Lung (tissue), 12 donors: ENCODE data around the gene CYTH1. TPM values are rescaled to one million over a fixed set of nuclear protein-coding genes. Genes with fewer than 3 reads are reported as not detected.

Experiments used
- ATAC-seq: fragments of 200-7000 bp; cut with Tn5 transposase; one replicate; pipeline ENCODE4 v1.9.1; 2020; ENCODE audit warnings: moderate number of reproducible peaks; ENCODE audit not compliant: insufficient read depth, low FRiP score
- DNase-seq, 3 donors: peaks; one replicate each; pipeline ENCODE4 v3.0.0-alpha.2; 2013 to 2017
- H3K27ac ChIP-seq, 2 donors: one replicate each; pipeline ENCODE4 v1.5.1; 2013; ENCODE audit warnings: mild to moderate bottlenecking in 2 of 2, moderate library complexity in 2 of 2, control low read depth in 1 of 2, inconsistent platforms in 1 of 2, low read depth in 1 of 2, low read length in 1 of 2
- H3K27me3 ChIP-seq, 3 donors: one replicate each; pipeline ENCODE4 v1.5.1; 2013; ENCODE audit warnings: low read length in 2 of 3; ENCODE audit not compliant: control insufficient read depth in 3 of 3, insufficient read depth in 3 of 3
- H3K36me3 ChIP-seq, 4 donors: one replicate each; pipeline ENCODE4 v1.5.1; 2013; ENCODE audit warnings: low read length in 4 of 4, mild to moderate bottlenecking in 1 of 4, moderate library complexity in 1 of 4; ENCODE audit not compliant: control insufficient read depth in 4 of 4, insufficient read depth in 4 of 4
- H3K4me1 ChIP-seq, 5 donors: one replicate each; pipeline ENCODE4 v1.5.1; 2013; ENCODE audit warnings: low read length in 5 of 5, mild to moderate bottlenecking in 2 of 5, moderate library complexity in 1 of 5; ENCODE audit not compliant: control insufficient read depth in 5 of 5, insufficient read depth in 5 of 5
- H3K4me3 ChIP-seq: one replicate; pipeline ENCODE4 v1.5.1; 2013; ENCODE audit warnings: mild to moderate bottlenecking, control low read depth, moderate library complexity
- H3K9ac ChIP-seq, 2 donors: one replicate each; pipeline ENCODE4 v1.5.1; 2013; ENCODE audit warnings: low read length in 2 of 2, control low read depth in 1 of 2; ENCODE audit not compliant: insufficient read depth in 1 of 2
- H3K9me3 ChIP-seq, 4 donors: one replicate each; pipeline ENCODE4 v1.5.1; 2013; ENCODE audit warnings: low read length in 3 of 4, mild to moderate bottlenecking in 1 of 4, moderate library complexity in 1 of 4; ENCODE audit not compliant: control insufficient read depth in 4 of 4, insufficient read depth in 3 of 4
- WGBS, 2 donors: extraction: QIAGEN DNeasy Blood & Tissue Kit; methylation state at CpG; one replicate each; pipeline ENCODE4 v1.1.7; 2013; 5-methylcytosine and 5-hydroxymethylcytosine counted together
- polyA plus RNA-seq, 2 donors: library from polyadenylated mRNA; stranded (reverse); fragments of 200-250 nt; gene quantifications; one replicate each; pipeline ENCODE4 v1.2.1, GENCODE V29; 2013
- total RNA-seq, 2 donors: library from RNA; depleted of rRNA in 1 of 2; stranded (reverse); fragments of >200 nt in 1 of 2; gene quantifications; one replicate each; pipeline ENCODE4 v1.2.1, GENCODE V29; 2014 to 2021
- TF ChIP-seq, protein P1 (sequence below): IDR thresholded peaks from 2 replicates; pipeline ENCODE4 v1.5.1; 2012; ENCODE audit warnings: mild to moderate bottlenecking; ENCODE audit errors: control extremely low read depth, extremely low read depth
- donor health status: control.
- donor health status: control.
- donor health status: Bipolar disorder and iron deficiency.
- donor health status: healthy.
- donor health status: DM: yes; HTN: yes; CAD: no.

Gene CYTH1
- total and polyA plus RNA-seq, 4 donors: 50.5 to 97.2 (median 76.0) TPM

DNA sequence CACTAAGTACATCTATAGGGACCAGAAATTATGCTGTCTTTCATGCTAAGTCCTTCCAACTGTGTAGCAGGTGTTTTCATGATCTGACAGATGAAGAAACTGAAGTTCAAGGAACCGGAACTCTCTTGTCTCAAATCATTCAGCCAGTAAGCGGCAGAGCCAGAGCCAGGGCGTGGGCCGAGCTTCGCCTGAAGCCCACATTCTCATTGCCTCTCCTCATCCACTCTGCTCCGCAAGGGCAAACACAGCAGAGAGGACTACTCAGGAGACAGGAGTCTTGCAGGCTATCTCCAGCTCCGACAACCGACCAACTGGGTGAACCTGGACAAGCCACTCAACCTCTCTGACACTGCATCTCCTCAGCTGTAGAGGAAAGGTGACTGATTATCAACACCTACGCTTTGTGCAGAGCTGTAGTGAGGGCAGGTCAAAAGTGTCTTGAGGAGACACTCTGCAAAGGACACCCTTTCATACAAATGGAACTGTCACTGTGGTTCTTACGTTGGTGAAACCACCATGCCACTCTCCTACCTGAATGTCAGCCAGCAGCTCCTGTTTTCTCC, 72.9 kb downstream of the CYTH1 start:
- TF ChIP-seq, protein P1, sequence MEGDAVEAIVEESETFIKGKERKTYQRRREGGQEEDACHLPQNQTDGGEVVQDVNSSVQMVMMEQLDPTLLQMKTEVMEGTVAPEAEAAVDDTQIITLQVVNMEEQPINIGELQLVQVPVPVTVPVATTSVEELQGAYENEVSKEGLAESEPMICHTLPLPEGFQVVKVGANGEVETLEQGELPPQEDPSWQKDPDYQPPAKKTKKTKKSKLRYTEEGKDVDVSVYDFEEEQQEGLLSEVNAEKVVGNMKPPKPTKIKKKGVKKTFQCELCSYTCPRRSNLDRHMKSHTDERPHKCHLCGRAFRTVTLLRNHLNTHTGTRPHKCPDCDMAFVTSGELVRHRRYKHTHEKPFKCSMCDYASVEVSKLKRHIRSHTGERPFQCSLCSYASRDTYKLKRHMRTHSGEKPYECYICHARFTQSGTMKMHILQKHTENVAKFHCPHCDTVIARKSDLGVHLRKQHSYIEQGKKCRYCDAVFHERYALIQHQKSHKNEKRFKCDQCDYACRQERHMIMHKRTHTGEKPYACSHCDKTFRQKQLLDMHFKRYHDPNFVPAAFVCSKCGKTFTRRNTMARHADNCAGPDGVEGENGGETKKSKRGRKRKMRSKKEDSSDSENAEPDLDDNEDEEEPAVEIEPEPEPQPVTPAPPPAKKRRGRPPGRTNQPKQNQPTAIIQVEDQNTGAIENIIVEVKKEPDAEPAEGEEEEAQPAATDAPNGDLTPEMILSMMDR: no peak
- H3K9ac ChIP-seq: no peak overlapping the region
- DNase-seq (no peak), ATAC-seq (no peak)
- 69 to 78% methylated on average over 10 of the region's 10 CpGs for WGBS, 2 donors
- peaks cover 0 to 15% (median 7%) of the 10 kb centered on the region in 4 donors for H3K36me3 ChIP-seq
- no peaks in the 10 kb centered on the region for H3K9me3 ChIP-seq
- no peak overlapping the region for H3K4me3 ChIP-seq
- no peaks in the 10 kb centered on the region for H3K27me3 ChIP-seq
- peak overlapping the region in 1 of 2 donors; percentile 1 for H3K27ac ChIP-seq
- peaks cover 1 to 26% (median 10%) of the 10 kb centered on the region in 5 donors for H3K4me1 ChIP-seq

DNA sequence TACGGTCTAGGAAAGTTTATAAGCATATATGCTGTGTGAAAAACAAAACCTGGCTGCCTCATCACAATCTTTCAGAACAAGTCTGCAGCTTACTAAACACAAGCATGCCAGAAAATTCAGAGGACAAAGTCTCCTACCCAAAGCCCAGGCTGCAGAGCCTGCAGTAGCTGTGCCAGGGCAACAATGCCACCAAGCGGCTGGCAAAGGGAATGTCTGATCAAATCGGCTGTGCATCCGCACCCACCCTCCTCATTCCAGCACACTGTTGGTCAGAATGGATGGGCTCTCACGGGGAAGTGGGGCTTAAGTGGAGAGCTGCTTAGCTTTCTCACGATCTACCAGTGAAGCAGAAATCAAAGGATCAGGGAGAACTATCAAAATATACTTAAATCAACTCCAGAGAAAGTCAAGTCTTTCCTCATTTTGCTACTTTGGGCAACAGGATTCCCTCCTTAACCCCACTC, 73.5 kb downstream of the CYTH1 start:
- peak; percentile 79 to 89 (median 81) for DNase-seq
- peak; percentile 68 for ATAC-seq
- no peaks in the 10 kb centered on the region for H3K27me3 ChIP-seq
- TF ChIP-seq, protein P1: peak; percentile 75
- peaks cover 1 to 26% (median 10%) of the 10 kb centered on the region in 5 donors for H3K4me1 ChIP-seq
- peaks cover 0 to 16% (median 8%) of the 10 kb centered on the region in 4 donors for H3K36me3 ChIP-seq
- 16 to 20% methylated on average over 6 of the region's 6 CpGs for WGBS, 2 donors
- H3K4me3 ChIP-seq: no peak overlapping the region
- H3K9ac ChIP-seq: no peak overlapping the region
- H3K27ac ChIP-seq: no peak overlapping the region
- H3K9me3 ChIP-seq: no peaks in the 10 kb centered on the region

DNA sequence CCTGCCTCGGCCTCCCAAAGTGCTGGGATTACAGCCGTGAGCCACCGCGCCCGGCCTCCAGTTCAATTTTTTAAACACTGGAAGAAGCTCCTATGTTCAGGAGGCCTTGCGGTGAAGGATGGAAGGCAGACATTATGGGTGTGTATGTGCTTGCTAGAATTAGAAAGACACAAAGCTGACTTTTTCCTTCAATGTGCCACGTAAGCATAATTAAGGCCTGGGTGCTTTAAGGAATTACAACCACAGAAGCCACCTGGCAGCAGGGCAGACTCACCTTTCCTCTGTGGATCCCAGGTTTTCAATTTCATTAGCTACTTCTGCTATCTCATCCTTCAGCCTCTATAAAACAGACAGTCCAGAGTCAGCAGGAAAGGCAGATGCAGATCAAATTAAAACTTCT, 74.2 kb downstream of the CYTH1 start:
- WGBS, 2 donors: 92 to 96% methylated on average over 7 of the region's 7 CpGs
- Histone ChIP-seq H3K27ac (no peak overlapping the region), H3K4me1 (peaks cover 1 to 26% (median 10%) of the 10 kb centered on the region in 5 donors), H3K9me3 (no peaks in the 10 kb centered on the region), H3K9ac (peak overlapping the region in 1 of 2 donors; percentile 19), H3K4me3 (no peak overlapping the region), H3K27me3 (no peaks in the 10 kb centered on the region), H3K36me3 (peaks cover 0 to 16% (median 8%) of the 10 kb centered on the region in 4 donors)
- DNase-seq (no peak), ATAC-seq (no peak)
- TF ChIP-seq, protein P1: no peak
